DND-41 (cell line): ENCODE data around the gene TTC23.

Source experiments
- ATAC-seq: fragments of 200-7000 bp; cut with Tn5 transposase; 3 replicates; pipeline ENCODE4 v1.9.1; 2021; ENCODE audit warnings: low read depth; ENCODE audit not compliant: insufficient read depth
- DNase-seq: peaks from one replicate; pipeline ENCODE4 v3.0.0-alpha.2; 2020
- H2AFZ ChIP-seq: 2 replicates; pipeline ENCODE4 v1.6.0; 2012; ENCODE audit warnings: low read depth, low read length
- H3K27ac ChIP-seq: 2 replicates; pipeline ENCODE4 v1.5.1; 2012; ENCODE audit warnings: low read length, inconsistent platforms
- H3K27me3 ChIP-seq: fragments of 200-600 bp; sonication (generic); 2 replicates; pipeline ENCODE4 v1.6.0; 2012; ENCODE audit warnings: low read length, mild to moderate bottlenecking, inconsistent platforms; ENCODE audit not compliant: insufficient read depth, poor library complexity
- H3K36me3 ChIP-seq: 2 replicates; pipeline ENCODE4 v1.5.1; 2012; ENCODE audit warnings: low read length, inconsistent platforms; ENCODE audit not compliant: insufficient read depth
- H3K4me1 ChIP-seq: 2 replicates; pipeline ENCODE4 v1.5.1; 2012; ENCODE audit warnings: mild to moderate bottlenecking, low read length; ENCODE audit not compliant: insufficient read depth
- H3K4me2 ChIP-seq: 2 replicates; pipeline ENCODE4 v1.6.0; 2012; ENCODE audit warnings: mild to moderate bottlenecking, moderate library complexity, low read length, inconsistent platforms; ENCODE audit not compliant: insufficient read depth
- H3K4me3 ChIP-seq, 2 experiments: fragments of 200-600 bp in 1 of 2; shearing (Covaris generic) in 1 of 2; 2 replicates each; pipeline ENCODE4 v1.5.1; 2012 to 2016; ENCODE audit warnings: inconsistent platforms in 2 of 2, low read length in 2 of 2, mild to moderate bottlenecking in 2 of 2, low read depth in 1 of 2, moderate library complexity in 1 of 2
- H3K79me2 ChIP-seq: 2 replicates; pipeline ENCODE4 v1.6.0; 2012; ENCODE audit warnings: low read length, inconsistent platforms; ENCODE audit not compliant: insufficient read depth
- H3K9ac ChIP-seq: 2 replicates; pipeline ENCODE4 v1.6.0; 2012; ENCODE audit warnings: low read depth, mild to moderate bottlenecking, inconsistent platforms, low read length, moderate library complexity
- H3K9me3 ChIP-seq: 2 replicates; pipeline ENCODE4 v1.5.1; 2012; ENCODE audit warnings: low read length, moderate library complexity, mild to moderate bottlenecking, inconsistent platforms; ENCODE audit not compliant: insufficient read depth, severe bottlenecking
- H4K20me1 ChIP-seq: 2 replicates; pipeline ENCODE4 v1.6.0; 2012; ENCODE audit warnings: low read length; ENCODE audit not compliant: insufficient read depth
- EZH2 ChIP-seq: IDR thresholded peaks from 3 replicates; pipeline ENCODE4 v1.6.1; 2012; ENCODE audit warnings: borderline replicate concordance, low read depth, mild to moderate bottlenecking, moderate library complexity, low read length, inconsistent platforms; ENCODE audit not compliant: severe bottlenecking
- TF ChIP-seq, protein P1 (sequence below): IDR thresholded peaks from 2 replicates; pipeline ENCODE4 v1.5.1; 2012; ENCODE audit warnings: borderline replicate concordance, low read length, moderate library complexity, mild to moderate bottlenecking; ENCODE audit not compliant: poor library complexity, severe bottlenecking; ENCODE audit errors: extremely low read depth

TTC23 gene

DNA sequence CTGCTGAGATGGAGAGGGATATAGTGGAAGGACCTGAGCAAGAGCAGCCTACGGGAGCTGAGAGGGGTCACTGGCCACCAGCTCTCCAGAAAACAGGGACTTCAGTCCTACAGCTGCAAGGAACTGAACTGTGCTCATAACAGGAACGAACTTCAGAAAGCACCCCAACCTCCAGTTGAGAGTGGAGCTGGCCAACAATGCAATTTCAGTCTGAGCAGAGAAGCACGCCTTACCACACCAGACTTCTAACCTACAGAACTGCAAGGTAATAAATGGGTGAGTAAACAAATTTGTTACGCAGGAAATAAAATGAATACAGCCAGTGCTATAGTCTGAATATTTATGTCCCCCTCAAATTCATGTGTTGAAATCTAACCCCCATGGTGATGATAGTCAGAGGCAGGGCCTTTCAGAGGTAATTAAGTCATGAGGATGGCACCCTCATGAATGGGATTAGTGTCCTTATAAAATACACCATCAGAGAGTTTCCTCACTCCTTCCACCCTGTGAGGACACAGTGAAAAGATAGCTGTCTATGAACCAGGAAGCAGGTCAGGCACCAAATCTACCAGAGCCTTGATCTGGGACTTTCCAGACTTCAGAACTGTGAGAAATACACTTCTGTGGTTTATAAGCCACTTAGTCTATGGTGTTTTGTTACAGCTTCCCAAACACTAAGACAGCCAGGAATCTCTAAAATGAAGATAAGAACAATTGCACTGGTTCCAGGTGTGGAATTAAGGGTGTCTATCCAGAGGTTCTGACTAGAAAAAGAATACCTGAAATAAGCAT, 85.9 kb downstream of the TTC23 start:
- H3K36me3 ChIP-seq, result peaks cover 15% of the 10 kb centered on the region; the same call in 1 of the 2 replicates
- no peak for ATAC-seq

DNA sequence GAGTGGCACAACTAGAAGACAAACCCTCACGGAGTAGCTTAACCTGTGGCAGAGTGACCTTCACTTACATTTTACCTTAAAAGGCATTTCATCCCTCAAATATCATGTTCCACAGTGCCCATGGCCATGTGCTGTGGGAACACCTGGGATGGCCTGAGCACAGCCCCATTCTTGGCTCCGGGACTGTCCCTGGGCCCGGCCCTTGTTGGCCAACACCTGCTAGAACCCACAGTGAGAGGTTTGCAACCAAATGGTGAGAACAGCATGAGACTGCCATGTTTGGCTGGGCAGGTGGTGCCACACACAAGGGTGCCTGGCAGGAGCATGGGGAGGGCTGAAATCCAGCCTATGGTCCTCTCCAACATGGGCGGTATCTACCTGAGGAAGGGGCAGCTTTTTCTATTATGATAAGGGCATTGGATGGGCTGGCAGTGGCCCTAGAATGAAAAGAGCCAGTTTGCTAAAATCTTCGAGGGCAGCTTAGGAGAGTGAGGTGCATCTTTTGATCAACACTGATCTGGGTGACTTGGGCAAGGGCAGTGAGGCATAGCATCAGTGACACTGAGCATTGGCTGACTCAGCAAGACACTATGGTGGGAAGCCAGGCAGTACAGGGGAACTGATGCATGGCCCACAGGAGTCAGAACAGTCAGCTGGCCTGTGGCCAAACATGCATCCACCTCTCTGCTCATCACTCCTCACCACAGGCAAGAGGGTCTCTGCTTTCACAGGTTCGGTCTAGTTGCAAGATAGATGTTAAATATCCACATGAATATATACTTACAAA, 90.6 kb downstream of the TTC23 start:
- H3K4me2 ChIP-seq, result no peak overlapping the region
- H3K9me3 ChIP-seq, result no peaks in the 10 kb centered on the region
- H3K36me3 ChIP-seq, result peaks cover 11% of the 10 kb centered on the region; the same call in 1 of the 2 replicates
- no peak overlapping the region for H3K4me3 ChIP-seq
- ATAC-seq (no peak), DNase-seq (no peak)
- H2AFZ ChIP-seq, result no peak overlapping the region
- no peak overlapping the region for H3K9ac ChIP-seq
- H3K79me2 ChIP-seq, result no peaks in the 10 kb centered on the region
- no peaks in the 10 kb centered on the region for H3K27me3 ChIP-seq
- H3K4me1 ChIP-seq, result no peaks in the 10 kb centered on the region
- TF ChIP-seq, protein P1, sequence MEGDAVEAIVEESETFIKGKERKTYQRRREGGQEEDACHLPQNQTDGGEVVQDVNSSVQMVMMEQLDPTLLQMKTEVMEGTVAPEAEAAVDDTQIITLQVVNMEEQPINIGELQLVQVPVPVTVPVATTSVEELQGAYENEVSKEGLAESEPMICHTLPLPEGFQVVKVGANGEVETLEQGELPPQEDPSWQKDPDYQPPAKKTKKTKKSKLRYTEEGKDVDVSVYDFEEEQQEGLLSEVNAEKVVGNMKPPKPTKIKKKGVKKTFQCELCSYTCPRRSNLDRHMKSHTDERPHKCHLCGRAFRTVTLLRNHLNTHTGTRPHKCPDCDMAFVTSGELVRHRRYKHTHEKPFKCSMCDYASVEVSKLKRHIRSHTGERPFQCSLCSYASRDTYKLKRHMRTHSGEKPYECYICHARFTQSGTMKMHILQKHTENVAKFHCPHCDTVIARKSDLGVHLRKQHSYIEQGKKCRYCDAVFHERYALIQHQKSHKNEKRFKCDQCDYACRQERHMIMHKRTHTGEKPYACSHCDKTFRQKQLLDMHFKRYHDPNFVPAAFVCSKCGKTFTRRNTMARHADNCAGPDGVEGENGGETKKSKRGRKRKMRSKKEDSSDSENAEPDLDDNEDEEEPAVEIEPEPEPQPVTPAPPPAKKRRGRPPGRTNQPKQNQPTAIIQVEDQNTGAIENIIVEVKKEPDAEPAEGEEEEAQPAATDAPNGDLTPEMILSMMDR, result no peak
- TF ChIP-seq EZH2, result no peak
- no peak overlapping the region for H3K27ac ChIP-seq
- H4K20me1 ChIP-seq, result no peaks in the 10 kb centered on the region

More for the DNA sequence above, 85.9 kb downstream of the TTC23 start:
- H4K20me1 ChIP-seq, result no peaks in the 10 kb centered on the region
- no peak overlapping the region for H3K4me2 ChIP-seq
- no peak overlapping the region for H3K4me3 ChIP-seq
- H3K79me2 ChIP-seq, result no peaks in the 10 kb centered on the region
- no peaks in the 10 kb centered on the region for H3K4me1 ChIP-seq
- DNase-seq, result no peak
- no peak overlapping the region for H2AFZ ChIP-seq
- no peak for TF ChIP-seq EZH2
- TF ChIP-seq, protein P1, result no peak
- no peak overlapping the region for H3K27ac ChIP-seq
- H3K9me3 ChIP-seq, result no peaks in the 10 kb centered on the region
- H3K9ac ChIP-seq, result no peak overlapping the region
- H3K27me3 ChIP-seq, result no peaks in the 10 kb centered on the region

DNA sequence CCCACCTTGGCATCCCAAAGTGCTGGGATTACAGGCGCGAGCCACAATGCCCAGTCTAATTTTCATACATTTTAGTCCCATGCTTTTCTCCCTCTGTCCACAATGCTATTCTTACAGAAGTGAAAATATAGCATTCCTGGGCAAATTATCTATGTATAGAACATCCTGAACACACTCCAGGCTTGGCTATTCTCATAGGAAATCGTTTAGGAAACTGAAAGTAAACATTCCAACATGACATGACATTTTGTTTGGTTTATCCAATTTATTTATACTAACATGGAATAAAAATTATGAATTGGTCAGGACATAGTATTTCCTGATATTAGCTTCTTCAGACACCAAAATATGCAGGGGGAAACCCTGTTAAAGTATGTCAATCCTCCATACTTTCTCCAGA, 91.9 kb downstream of the TTC23 start:
- ATAC-seq (no peak), DNase-seq (no peak)
- no peak overlapping the region for H3K4me3 ChIP-seq
- H4K20me1 ChIP-seq, result no peaks in the 10 kb centered on the region
- H3K36me3 ChIP-seq, result peaks cover 11% of the 10 kb centered on the region; the same call in 1 of the 2 replicates
- no peaks in the 10 kb centered on the region for H3K9me3 ChIP-seq
- H3K9ac ChIP-seq, result no peak overlapping the region
- no peaks in the 10 kb centered on the region for H3K27me3 ChIP-seq
- H3K27ac ChIP-seq, result no peak overlapping the region
- no peak for TF ChIP-seq EZH2
- TF ChIP-seq, protein P1, result no peak
- no peaks in the 10 kb centered on the region for H3K79me2 ChIP-seq
- H3K4me1 ChIP-seq, result no peaks in the 10 kb centered on the region
- no peak overlapping the region for H2AFZ ChIP-seq
- H3K4me2 ChIP-seq, result no peak overlapping the region
